PC-3 (cell line): ENCODE results near the gene POLR2H.

ENCODE experiments used
- CTCF ChIP-seq: fragments of 300-600 bp; sonication (generic); conservative IDR thresholded peaks from 2 replicates; pipeline ENCODE4 v1.5.1; 2017; ENCODE audit warnings: antibody characterized with exemption, low read depth, mild to moderate bottlenecking, low read length
- EZH2 ChIP-seq: fragments of 300-600 bp; sonication (generic); IDR thresholded peaks from one replicate; pipeline ENCODE4 v1.6.1; 2017; ENCODE audit warnings: antibody characterized with exemption, mild to moderate bottlenecking, low read length; ENCODE audit not compliant: unreplicated experiment
- EZH2phosphoT487 ChIP-seq: fragments of 300-600 bp; sonication (generic); IDR thresholded peaks from 2 replicates; pipeline ENCODE4 v1.6.1; 2018; ENCODE audit warnings: mild to moderate bottlenecking, antibody characterized with exemption, low read length, borderline replicate concordance

- TF ChIP-seq CTCF (no peak), EZH2phosphoT487 (no peak), EZH2 (no peak)
Observed at GRCh38 chr3:184314700-184315542, 46.6 kb upstream of the POLR2H start.
